ENCODE results near the gene KIF3B. TPM values are rescaled to one million over a fixed set of nuclear protein-coding genes. Genes with fewer than 3 reads are reported as not detected.
A peak's percentile ranks its signal among the peaks of the same experiment; 100 is the strongest.
"Not testable (repeated sequence)": the region's sequence is repeated elsewhere in the genome, so short reads cannot be mapped to it uniquely, and the experiment has no call there.

KIF3B gene
- total RNA-seq, 1 donor from 2014 or later, result 24.3 TPM

- DNase-seq (ENCODE audit: low read depth in 2 of 2), result not testable (repeated sequence)
Observed at GRCh38 chr20:32355907-32356621, 78.6 kb downstream of the KIF3B start.

GRCh38 chr20:32356622-32357374 lies 79.3 kb downstream of the KIF3B start:
- DNase-seq (ENCODE audit: low read depth in 2 of 2), result peak; percentile 18 to 46

GRCh38 chr20:32357375-32357868 lies 80.0 kb downstream of the KIF3B start:
- no peak for DNase-seq (ENCODE audit: low read depth in 2 of 2)

GRCh38 chr20:32357869-32358631 lies 80.6 kb downstream of the KIF3B start, which contains the start of gene ASXL1:
Gene ASXL1, plus strand, starts transcription at chr20:32358331. Its CDS starts 445 bp downstream, at chr20:32358776.
- peak; percentile 94 to 98 for DNase-seq (ENCODE audit: low read depth in 2 of 2)

GRCh38 chr20:32358632-32358882 lies 81.1 kb downstream of the KIF3B start:
- no peak for DNase-seq (ENCODE audit: low read depth in 2 of 2)

- DNase-seq (ENCODE audit: low read depth in 2 of 2), result peak; percentile 15 to 70
Observed at GRCh38 chr20:32358883-32359632, 81.6 kb downstream of the KIF3B start.

- DNase-seq (ENCODE audit: low read depth in 2 of 2), result peak; percentile 12 to 23
Observed at GRCh38 chr20:32359633-32360332, 82.3 kb downstream of the KIF3B start.

GRCh38 chr20:32360333-32360634 lies 82.8 kb downstream of the KIF3B start:
- no peak for DNase-seq (ENCODE audit: low read depth in 2 of 2)

- DNase-seq (ENCODE audit: low read depth in 2 of 2), result no peak
Observed at GRCh38 chr20:32362901-32363364, 85.5 kb downstream of the KIF3B start.

GRCh38 chr20:32363492-32363891 lies 86.0 kb downstream of the KIF3B start:
- DNase-seq (ENCODE audit: low read depth in 2 of 2), result no peak

- no peak for DNase-seq (ENCODE audit: low read depth in 2 of 2)
Observed at GRCh38 chr20:32364554-32365208, 87.2 kb downstream of the KIF3B start.

- DNase-seq (ENCODE audit: low read depth in 2 of 2), result no peak
Observed at GRCh38 chr20:32365564-32365963, 88.1 kb downstream of the KIF3B start.

- no peak for DNase-seq (ENCODE audit: low read depth in 2 of 2)
Observed at GRCh38 chr20:32366380-32366779, 88.9 kb downstream of the KIF3B start.

- no peak for DNase-seq (ENCODE audit: low read depth in 2 of 2)
Observed at GRCh38 chr20:32368323-32368722, 90.9 kb downstream of the KIF3B start.

GRCh38 chr20:32368925-32369324 lies 91.5 kb downstream of the KIF3B start:
- no peak for DNase-seq (ENCODE audit: low read depth in 2 of 2)

- DNase-seq (ENCODE audit: low read depth in 2 of 2), result no peak
Observed at GRCh38 chr20:32370897-32371296, 93.4 kb downstream of the KIF3B start.

GRCh38 chr20:32378461-32378860 lies 101.0 kb downstream of the KIF3B start:
- DNase-seq (ENCODE audit: low read depth in 2 of 2), result peak in 1 of 2 donors; percentile 62

- not testable (repeated sequence) for DNase-seq (ENCODE audit: low read depth in 2 of 2)
Observed at GRCh38 chr20:32380037-32380436, 102.6 kb downstream of the KIF3B start.

- DNase-seq (ENCODE audit: low read depth in 2 of 2), result no peak
Observed at GRCh38 chr20:32380745-32381144, 103.3 kb downstream of the KIF3B start.

All from dermis microvascular lymphatic vessel endothelial cell (primary cell).